NCI-H1092 (cell line): Measurements from ENCODE around the gene DENND2D.

Experiments
- DNase-seq: peaks from one replicate; lab custom pipeline; 2025; lab: John Stamatoyannopoulos, UW

Gene DENND2D

GRCh38 chr1:111202707-111203623, 2.5 kb upstream of the DENND2D start:
- DNase-seq: no peak

- DNase-seq: no peak
These were observed 1.9 kb upstream of the DENND2D start for GRCh38 chr1:111202366-111202706.

GRCh38 chr1:111201275-111202090, 1.0 kb upstream of the DENND2D start:
- no peak for DNase-seq

GRCh38 chr1:111200802-111201161, 336 bp upstream of the DENND2D start:
- no peak for DNase-seq

GRCh38 chr1:111199329-111199728, 1.1 kb downstream of the DENND2D start:
- no peak for DNase-seq

- no peak for DNase-seq
These were observed 1.6 kb downstream of the DENND2D start for GRCh38 chr1:111198836-111199235.

GRCh38 chr1:111197598-111198284, 2.7 kb downstream of the DENND2D start:
- no peak for DNase-seq

- no peak for DNase-seq
These were observed 4.2 kb downstream of the DENND2D start for GRCh38 chr1:111196213-111196612.

- DNase-seq: no peak
These were observed 5.3 kb downstream of the DENND2D start for GRCh38 chr1:111195002-111195684.

- no peak for DNase-seq
These were observed 6.5 kb downstream of the DENND2D start for GRCh38 chr1:111193712-111194480.

- DNase-seq: no peak
These were observed 7.6 kb downstream of the DENND2D start for GRCh38 chr1:111192658-111193519.

- no peak for DNase-seq
These were observed 8.4 kb downstream of the DENND2D start for GRCh38 chr1:111192074-111192473.

GRCh38 chr1:111191496-111191895, 8.9 kb downstream of the DENND2D start:
- DNase-seq: no peak

GRCh38 chr1:111190931-111191451, 9.5 kb downstream of the DENND2D start:
- DNase-seq: no peak

- DNase-seq: no peak
These were observed 15.8 kb downstream of the DENND2D start for GRCh38 chr1:111184663-111185062.

- DNase-seq: no peak
These were observed 17.0 kb downstream of the DENND2D start for GRCh38 chr1:111183308-111184069.

- no peak for DNase-seq
These were observed 18.4 kb downstream of the DENND2D start for GRCh38 chr1:111182052-111182451.

- DNase-seq: no peak
These were observed 20.4 kb downstream of the DENND2D start for GRCh38 chr1:111179968-111180533.

- DNase-seq: no peak
These were observed 23.8 kb downstream of the DENND2D start for GRCh38 chr1:111176678-111177077.
